Measurements from ENCODE around the gene CATSPER3. TPM values are rescaled to one million over a fixed set of nuclear protein-coding genes. Genes with fewer than 3 reads are reported as not detected.

CATSPER3 gene
- total and polyA plus RNA-seq, 2 of the 13 experiments (the other 11 are each of a cell fraction or from before 2014, with no cell fraction given), result 0.33 to 0.37 TPM

GRCh38 chr5:135046661-135047346, 79.1 kb downstream of the CATSPER3 start (continued):
- TF ChIP-seq PRDM15 (CRISPR knock-in tag; IDR thresholded peaks at IDR 0.05), result no peak
- TF ChIP-seq E2F5 (CRISPR knock-in tag; conservative IDR thresholded peaks at IDR 0.05), result no peak
- no peak for TF ChIP-seq NR2C2 (CRISPR knock-in tag; IDR thresholded peaks at IDR 0.05; ENCODE audit: borderline replicate concordance)

GRCh38 chr5:135047347-135047695, 79.6 kb downstream of the CATSPER3 start:
- no peak for TF ChIP-seq ELF1 (CRISPR knock-in tag; IDR thresholded peaks at IDR 0.05)
- no peaks in the 10 kb centered on the region for H3K36me3 ChIP-seq (replicated peaks in 1 of 2; ENCODE audit: control insufficient read depth in 1 of 2, insufficient read depth in 2 of 2, low read length in 2 of 2)
- in situ Hi-C loops (cut with HindIII; ENCODE audit: extremely low pct_ligation_motif_present, low pct_unique_long_range_greater_than_20kb), result no loop called here
- no peak for ATAC-seq
- 35% methylated on average over 2 of the region's 2 CpGs for WGBS (ENCODE audit: low lambda C conversion rate)
- H3K4me2 ChIP-seq (ENCODE audit: low read depth, low read length), result no peak overlapping the region
- no peak overlapping the region for H3K9ac ChIP-seq (ENCODE audit: insufficient read depth, low read depth, low read length)
- H3K4me3 ChIP-seq (replicated peaks in 1 of 3; ENCODE audit: insufficient read depth in 1 of 3, low read depth in 2 of 3, low read length in 3 of 3), result no peak overlapping the region
- no peaks in the 10 kb centered on the region for H4K20me1 ChIP-seq (ENCODE audit: insufficient read depth, low read length)
- 0 out of 2 replicates have a peak, but pooled peaks cover 7% of the 10 kb centered on the region for H3K4me1 ChIP-seq (ENCODE audit: insufficient read depth, low read length)
- no peak overlapping the region for H3K27ac ChIP-seq (ENCODE audit: extremely low read length, insufficient read depth, low read length)
- POLR2A ChIA-PET, result interaction anchor here (1.2 kb wide), 1 partner anchor 13 kb away, joined by 3 read pairs; no protein-coding TSS in a partner anchor
- no peaks in the 10 kb centered on the region for H3K27me3 ChIP-seq (ENCODE audit: control insufficient read depth in 1 of 2, insufficient read depth in 2 of 2, low read length in 2 of 2)
- CTCF ChIA-PET (ENCODE audit: low intra/inter-chr PET ratio, low total read pairs), result no interaction called here
- H2AFZ ChIP-seq (ENCODE audit: low read length), result no peak overlapping the region
- BruUV-seq (replicated peaks), result no TSS peak
- H3K79me2 ChIP-seq (ENCODE audit: insufficient read depth, low read length), result no peaks in the 10 kb centered on the region
- no peak for DNase-seq (ENCODE audit: low spot score)
- intact Hi-C loops (cut with micrococcal nuclease; ENCODE audit: unreplicated experiment), result no loop called here
- no peak for FAIRE-seq
- no peaks in the 10 kb centered on the region for H3K9me3 ChIP-seq (ENCODE audit: low read length)
